ENCODE data around the gene CREB3L2. TPM values are rescaled to one million over a fixed set of nuclear protein-coding genes. Genes with fewer than 3 reads are reported as not detected.
"Not testable (repeated sequence)": the region's sequence is repeated elsewhere in the genome, so short reads cannot be mapped to it uniquely, and the experiment has no call there.

Gene CREB3L2
- total RNA-seq, 4 donors from 2014 or later, result 16.4 to 37.0 (median 19.9) TPM

- no peak for TF ChIP-seq POLR2AphosphoS5 (IDR thresholded peaks at IDR 0.05)
- no peak for TF ChIP-seq POLR2A (IDR thresholded peaks at IDR 0.05)
- no peak for TF ChIP-seq CTCF (IDR thresholded peaks at IDR 0.05)
- no peak for TF ChIP-seq EP300 (IDR thresholded peaks at IDR 0.05; ENCODE audit: low read depth)
- Histone ChIP-seq H3K4me3 (no peak overlapping the region), H3K9me3 (no peaks in the 10 kb centered on the region), H3K27me3 (no peaks in the 10 kb centered on the region), H3K27ac (no peak overlapping the region), H3K4me1 (peaks cover 0 to 13% (median 11%) of the 10 kb centered on the region in 4 donors), H3K36me3 (peaks cover 0 to 9% (median 2%) of the 10 kb centered on the region in 4 donors)
- in situ Hi-C loops (cut with MboI; ENCODE audit: low pct_ligation_motif_present in 1 of 4, low pct_unique_long_range_greater_than_20kb in 1 of 4, low sequenced_read_pairs in 3 of 4), result no loop called here
- intact Hi-C loops (cut with DNase I; ENCODE audit: low total_unique reads), result no loop called here
- DNase-seq, result no peak
Measured at GRCh38 chr7:137927386-137927785, 74.5 kb downstream of the CREB3L2 start.

GRCh38 chr7:137926206-137926605 lies 75.7 kb downstream of the CREB3L2 start:
- H3K4me3 ChIP-seq, result not testable (repeated sequence)

GRCh38 chr7:137925754-137926153 lies 76.1 kb downstream of the CREB3L2 start:
- WGBS, 2 donors (ENCODE audit: low coverage in 1 of 2), result 64% methylated on average over 4 of the region's 4 CpGs; no CpG with 5 or more reads in 1 of the 2 donors
- no peak for TF ChIP-seq POLR2AphosphoS5 (IDR thresholded peaks at IDR 0.05)
- TF ChIP-seq POLR2A (IDR thresholded peaks at IDR 0.05), result no peak
- TF ChIP-seq CTCF (IDR thresholded peaks at IDR 0.05), result no peak
- TF ChIP-seq EP300 (IDR thresholded peaks at IDR 0.05; ENCODE audit: low read depth), result no peak
- H3K4me1 ChIP-seq, result peaks cover 0 to 15% (median 9%) of the 10 kb centered on the region in 4 donors
- no peak overlapping the region for H3K4me3 ChIP-seq
- no peaks in the 10 kb centered on the region for H3K27me3 ChIP-seq
- H3K9me3 ChIP-seq, result no peaks in the 10 kb centered on the region
- H3K36me3 ChIP-seq, result peaks cover 0 to 9% (median 2%) of the 10 kb centered on the region in 4 donors
- in situ Hi-C loops (cut with MboI; ENCODE audit: low pct_ligation_motif_present in 1 of 4, low pct_unique_long_range_greater_than_20kb in 1 of 4, low sequenced_read_pairs in 3 of 4) (no loop called here), intact Hi-C loops (cut with DNase I; ENCODE audit: low total_unique reads) (no loop called here)
- no peak for DNase-seq
- H3K27ac ChIP-seq, result no peak overlapping the region

More at GRCh38 chr7:137926206-137926605, 75.7 kb downstream of the CREB3L2 start:
- WGBS, 2 donors (ENCODE audit: low coverage in 1 of 2), result 86 to 90% methylated on average over 2 to 6 of the region's 6 CpGs
- intact Hi-C loops (cut with DNase I; ENCODE audit: low total_unique reads); DNase-seq; H3K27ac ChIP-seq; H3K36me3 ChIP-seq; H3K27me3 ChIP-seq; in situ Hi-C loops (cut with MboI; ENCODE audit: low pct_ligation_motif_present in 1 of 4, low pct_unique_long_range_greater_than_20kb in 1 of 4, low sequenced_read_pairs in 3 of 4); H3K9me3 ChIP-seq: not testable (repeated sequence)
- H3K4me1 ChIP-seq, result peaks cover 0 to 12% (median 8%) of the 10 kb centered on the region in 4 donors

- TF ChIP-seq CTCF (IDR thresholded peaks at IDR 0.05), result no peak
- no peak for TF ChIP-seq EP300 (IDR thresholded peaks at IDR 0.05; ENCODE audit: low read depth)
- TF ChIP-seq POLR2A (IDR thresholded peaks at IDR 0.05), result no peak
- no peak for TF ChIP-seq POLR2AphosphoS5 (IDR thresholded peaks at IDR 0.05)
- Histone ChIP-seq H3K4me1 (peaks cover 3 to 18% (median 12%) of the 10 kb centered on the region in 4 donors), H3K4me3 (no peak overlapping the region), H3K27ac (no peak overlapping the region), H3K27me3 (no peaks in the 10 kb centered on the region), H3K36me3 (peaks cover 0 to 9% (median 2%) of the 10 kb centered on the region in 4 donors), H3K9me3 (no peaks in the 10 kb centered on the region)
- no peak for DNase-seq
- intact Hi-C loops (cut with DNase I; ENCODE audit: low total_unique reads) (no loop called here), in situ Hi-C loops (cut with MboI; ENCODE audit: low pct_ligation_motif_present in 1 of 4, low pct_unique_long_range_greater_than_20kb in 1 of 4, low sequenced_read_pairs in 3 of 4) (no loop called here)
Measured at GRCh38 chr7:137925091-137925490, 76.8 kb downstream of the CREB3L2 start.

- 73 to 86% methylated on average over 5 of the region's 5 CpGs for WGBS, 2 donors (ENCODE audit: low coverage in 1 of 2)
- intact Hi-C loops (cut with DNase I; ENCODE audit: low total_unique reads), result no loop called here
- no peak for DNase-seq
- in situ Hi-C loops (cut with MboI; ENCODE audit: low pct_ligation_motif_present in 1 of 4, low pct_unique_long_range_greater_than_20kb in 1 of 4, low sequenced_read_pairs in 3 of 4), result no loop called here
- Histone ChIP-seq H3K4me1 (peaks cover 6 to 21% (median 13%) of the 10 kb centered on the region in 4 donors), H3K9me3 (no peaks in the 10 kb centered on the region), H3K36me3 (peaks cover 0 to 9% (median 2%) of the 10 kb centered on the region in 4 donors), H3K27me3 (no peaks in the 10 kb centered on the region), H3K27ac (no peak overlapping the region), H3K4me3 (no peak overlapping the region)
- TF ChIP-seq POLR2A (IDR thresholded peaks at IDR 0.05), result no peak
- no peak for TF ChIP-seq EP300 (IDR thresholded peaks at IDR 0.05; ENCODE audit: low read depth)
- TF ChIP-seq CTCF (IDR thresholded peaks at IDR 0.05), result no peak
- no peak for TF ChIP-seq POLR2AphosphoS5 (IDR thresholded peaks at IDR 0.05)
Measured at GRCh38 chr7:137923380-137923779, 78.5 kb downstream of the CREB3L2 start.
